Mucosa of rectum (tissue), 2 donors: Measurements from ENCODE around the gene GRIK3.

ENCODE experiments used
- H3K27ac ChIP-seq, 2 donors: one replicate each; pipeline ENCODE4 v1.7.0; 2013; ENCODE audit warnings: inconsistent platforms in 2 of 2, low read depth in 2 of 2, low read length in 2 of 2
- H3K27me3 ChIP-seq, 2 donors: one replicate each; pipeline ENCODE4 v1.7.0; 2013; ENCODE audit warnings: low read length in 2 of 2; ENCODE audit not compliant: control insufficient read depth in 2 of 2, insufficient read depth in 2 of 2
- H3K36me3 ChIP-seq, 2 donors: one replicate each; pipeline ENCODE4 v1.7.0; 2013; ENCODE audit warnings: low read length in 2 of 2; ENCODE audit not compliant: control insufficient read depth in 2 of 2, insufficient read depth in 2 of 2
- H3K4me1 ChIP-seq, 2 donors: one replicate each; pipeline ENCODE4 v1.7.0; 2013; ENCODE audit warnings: low read length in 2 of 2, mild to moderate bottlenecking in 1 of 2; ENCODE audit not compliant: control insufficient read depth in 2 of 2, insufficient read depth in 2 of 2
- H3K4me3 ChIP-seq, 2 donors: one replicate each; pipeline ENCODE4 v1.7.0; 2013; ENCODE audit warnings: low read length in 2 of 2
- H3K9ac ChIP-seq, 2 donors: one replicate each; pipeline ENCODE4 v1.7.0; 2013; ENCODE audit warnings: low read length in 2 of 2, low read depth in 1 of 2, mild to moderate bottlenecking in 1 of 2
- H3K9me3 ChIP-seq, 2 donors: one replicate each; pipeline ENCODE4 v1.7.0; 2013; ENCODE audit warnings: low read length in 2 of 2; ENCODE audit not compliant: control insufficient read depth in 2 of 2
- donor health status: healthy.
- donor health status: Normal muscosa, but diverticular disease.

The GRIK3 gene

GRCh38 chr1:37017720-37018119, 16.6 kb downstream of the GRIK3 start:
- H3K4me1 ChIP-seq: no peaks in the 10 kb centered on the region
- no peaks in the 10 kb centered on the region for H3K36me3 ChIP-seq
- H3K4me3 ChIP-seq: no peak overlapping the region
- peaks cover 0 to 2% of the 10 kb centered on the region in 2 donors for H3K27me3 ChIP-seq
- no peak overlapping the region for H3K27ac ChIP-seq
- H3K9ac ChIP-seq: no peak overlapping the region
- no peaks in the 10 kb centered on the region for H3K9me3 ChIP-seq

GRCh38 chr1:37016121-37016520, 18.2 kb downstream of the GRIK3 start:
- H3K27me3 ChIP-seq: no peaks in the 10 kb centered on the region
- no peak overlapping the region for H3K9ac ChIP-seq
- no peak overlapping the region for H3K27ac ChIP-seq
- no peaks in the 10 kb centered on the region for H3K9me3 ChIP-seq
- no peaks in the 10 kb centered on the region for H3K4me1 ChIP-seq
- H3K4me3 ChIP-seq: no peak overlapping the region
- no peaks in the 10 kb centered on the region for H3K36me3 ChIP-seq

GRCh38 chr1:37015713-37016112, 18.6 kb downstream of the GRIK3 start:
- Histone ChIP-seq H3K4me1 (no peaks in the 10 kb centered on the region), H3K9me3 (no peaks in the 10 kb centered on the region), H3K9ac (no peak overlapping the region), H3K27me3 (no peaks in the 10 kb centered on the region), H3K27ac (no peak overlapping the region), H3K4me3 (no peak overlapping the region), H3K36me3 (no peaks in the 10 kb centered on the region)

- no peaks in the 10 kb centered on the region for H3K36me3 ChIP-seq
- H3K4me1 ChIP-seq: no peaks in the 10 kb centered on the region
- H3K9ac ChIP-seq: no peak overlapping the region
- no peak overlapping the region for H3K4me3 ChIP-seq
- H3K9me3 ChIP-seq: no peaks in the 10 kb centered on the region
- no peaks in the 10 kb centered on the region for H3K27me3 ChIP-seq
- no peak overlapping the region for H3K27ac ChIP-seq
Observed at GRCh38 chr1:37012226-37012625, 22.1 kb downstream of the GRIK3 start.

GRCh38 chr1:37010011-37010410, 24.3 kb downstream of the GRIK3 start:
- H3K4me3 ChIP-seq: no peak overlapping the region
- no peaks in the 10 kb centered on the region for H3K36me3 ChIP-seq
- H3K9me3 ChIP-seq: no peaks in the 10 kb centered on the region
- H3K4me1 ChIP-seq: no peaks in the 10 kb centered on the region
- H3K27me3 ChIP-seq: no peaks in the 10 kb centered on the region
- H3K27ac ChIP-seq: no peak overlapping the region
- no peak overlapping the region for H3K9ac ChIP-seq

GRCh38 chr1:37009521-37009920, 24.8 kb downstream of the GRIK3 start:
- Histone ChIP-seq H3K4me1 (no peaks in the 10 kb centered on the region), H3K27ac (no peak overlapping the region), H3K4me3 (no peak overlapping the region), H3K9me3 (no peaks in the 10 kb centered on the region), H3K9ac (no peak overlapping the region), H3K36me3 (no peaks in the 10 kb centered on the region), H3K27me3 (no peaks in the 10 kb centered on the region)

GRCh38 chr1:37006132-37006868, 28.0 kb downstream of the GRIK3 start:
- Histone ChIP-seq H3K27ac (no peak overlapping the region), H3K4me3 (no peak overlapping the region), H3K36me3 (no peaks in the 10 kb centered on the region), H3K4me1 (no peaks in the 10 kb centered on the region), H3K9me3 (no peaks in the 10 kb centered on the region), H3K27me3 (peaks cover 0 to 2% of the 10 kb centered on the region in 2 donors), H3K9ac (no peak overlapping the region)

- H3K9me3 ChIP-seq: no peaks in the 10 kb centered on the region
- no peaks in the 10 kb centered on the region for H3K36me3 ChIP-seq
- no peak overlapping the region for H3K9ac ChIP-seq
- no peak overlapping the region for H3K4me3 ChIP-seq
- no peaks in the 10 kb centered on the region for H3K4me1 ChIP-seq
- H3K27ac ChIP-seq: no peak overlapping the region
- peaks cover 0 to 7% of the 10 kb centered on the region in 2 donors for H3K27me3 ChIP-seq
Observed at GRCh38 chr1:37002898-37003297, 31.4 kb downstream of the GRIK3 start.

- Histone ChIP-seq H3K27ac (no peak overlapping the region), H3K27me3 (peaks cover 0 to 7% of the 10 kb centered on the region in 2 donors), H3K9me3 (no peaks in the 10 kb centered on the region), H3K4me3 (no peak overlapping the region), H3K36me3 (no peaks in the 10 kb centered on the region), H3K9ac (no peak overlapping the region), H3K4me1 (no peaks in the 10 kb centered on the region)
Observed at GRCh38 chr1:37001703-37002102, 32.6 kb downstream of the GRIK3 start.

- no peaks in the 10 kb centered on the region for H3K9me3 ChIP-seq
Observed at GRCh38 chr1:36996106-36996505, 38.2 kb downstream of the GRIK3 start.

More at GRCh38 chr1:36996106-36996505, 38.2 kb downstream of the GRIK3 start:
- Histone ChIP-seq H3K9ac (no peak overlapping the region), H3K36me3 (no peaks in the 10 kb centered on the region), H3K4me1 (no peaks in the 10 kb centered on the region), H3K4me3 (no peak overlapping the region), H3K27ac (no peak overlapping the region), H3K27me3 (peaks cover 0 to 5% of the 10 kb centered on the region in 2 donors)
